SK-N-SH treated with all-trans-retinoic acid at 6 μM for 48 hours (cell line): ENCODE data around the gene UBE2G1.

Source experiments
- ARNTL ChIP-seq: fragments of 450-650 bp; formaldehyde crosslinking; IDR thresholded peaks from 2 replicates; pipeline ENCODE4 v1.5.0; 2020; ENCODE audit warnings: low read depth, mild to moderate bottlenecking, moderate library complexity, borderline replicate concordance
- GLIS3 ChIP-seq: fragments of 250-450 bp; sonication (Bioruptor Pico); IDR thresholded peaks from 2 replicates; pipeline ENCODE4 v1.5.0; 2020; ENCODE audit warnings: mild to moderate bottlenecking, moderate library complexity
- OSR1 ChIP-seq: fragments of 250-450 bp; sonication (Bioruptor Pico); IDR thresholded peaks from 2 replicates; pipeline ENCODE4 v1.8.0; 2022; ENCODE audit warnings: moderate library complexity, mild to moderate bottlenecking, inconsistent platforms
- PATZ1 ChIP-seq: fragments of 250-450 bp; sonication (Bioruptor Pico); IDR thresholded peaks from 2 replicates; pipeline ENCODE4 v1.8.0; 2020; ENCODE audit warnings: mild to moderate bottlenecking, moderate library complexity, borderline replicate concordance
- RARB ChIP-seq: fragments of 250-450 bp; sonication (Bioruptor Pico); IDR thresholded peaks from 2 replicates; pipeline ENCODE4 v1.8.0; 2021; ENCODE audit warnings: mild to moderate bottlenecking, moderate library complexity
- ZFP3 ChIP-seq: fragments of 250-450 bp; sonication (Bioruptor Pico); IDR thresholded peaks from 2 replicates; pipeline ENCODE4 v1.5.0; 2020; ENCODE audit warnings: mild to moderate bottlenecking, moderate library complexity
- ZFP30 ChIP-seq: fragments of 450-650 bp; formaldehyde crosslinking; IDR thresholded peaks from 2 replicates; pipeline ENCODE4 v1.5.0; 2022; ENCODE audit warnings: mild to moderate bottlenecking, moderate library complexity
- ZNF565 ChIP-seq: fragments of 450-650 bp; formaldehyde crosslinking; conservative IDR thresholded peaks from 2 replicates; pipeline ENCODE4 v1.5.0; 2020; ENCODE audit warnings: low read depth, mild to moderate bottlenecking, moderate library complexity
- ZNF70 ChIP-seq: fragments of 450-650 bp; formaldehyde crosslinking; IDR thresholded peaks from 2 replicates; pipeline ENCODE4 v1.5.0; 2020; ENCODE audit warnings: mild to moderate bottlenecking, moderate library complexity
- ZNF8 ChIP-seq: fragments of 450-650 bp; formaldehyde crosslinking; IDR thresholded peaks from 2 replicates; pipeline ENCODE4 v1.5.0; 2020; ENCODE audit warnings: mild to moderate bottlenecking, moderate library complexity
- TF ChIP-seq, protein P1 (sequence below): fragments of 250-450 bp; sonication (Bioruptor Pico); IDR thresholded peaks from 2 replicates; pipeline ENCODE4 v1.5.1; 2020; ENCODE audit warnings: low read depth, mild to moderate bottlenecking, moderate library complexity
- TF ChIP-seq, protein P2 (sequence below): fragments of 250-450 bp; sonication (Bioruptor Pico); IDR thresholded peaks from 2 replicates; pipeline ENCODE4 v1.5.0; 2020; ENCODE audit warnings: mild to moderate bottlenecking, moderate library complexity

GRCh38 chr17:4365628-4366326 lies 698 bp downstream of the UBE2G1 start:
- TF ChIP-seq PATZ1 (CRISPR knock-in tag) (no peak), ZNF70 (CRISPR knock-in tag) (no peak), RARB (CRISPR knock-in tag) (no peak), ZFP30 (no peak), GLIS3 (no peak), ZNF565 (CRISPR knock-in tag) (no peak), ZFP3 (no peak), ARNTL (CRISPR knock-in tag) (no peak), OSR1 (CRISPR knock-in tag) (no peak), ZNF8 (CRISPR knock-in tag) (no peak)
- TF ChIP-seq, protein P1, sequence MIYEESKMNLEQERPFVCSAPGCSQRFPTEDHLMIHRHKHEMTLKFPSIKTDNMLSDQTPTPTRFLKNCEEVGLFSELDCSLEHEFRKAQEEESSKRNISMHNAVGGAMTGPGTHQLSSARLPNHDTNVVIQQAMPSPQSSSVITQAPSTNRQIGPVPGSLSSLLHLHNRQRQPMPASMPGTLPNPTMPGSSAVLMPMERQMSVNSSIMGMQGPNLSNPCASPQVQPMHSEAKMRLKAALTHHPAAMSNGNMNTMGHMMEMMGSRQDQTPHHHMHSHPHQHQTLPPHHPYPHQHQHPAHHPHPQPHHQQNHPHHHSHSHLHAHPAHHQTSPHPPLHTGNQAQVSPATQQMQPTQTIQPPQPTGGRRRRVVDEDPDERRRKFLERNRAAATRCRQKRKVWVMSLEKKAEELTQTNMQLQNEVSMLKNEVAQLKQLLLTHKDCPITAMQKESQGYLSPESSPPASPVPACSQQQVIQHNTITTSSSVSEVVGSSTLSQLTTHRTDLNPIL (CRISPR knock-in tag): no peak
- TF ChIP-seq, protein P2, sequence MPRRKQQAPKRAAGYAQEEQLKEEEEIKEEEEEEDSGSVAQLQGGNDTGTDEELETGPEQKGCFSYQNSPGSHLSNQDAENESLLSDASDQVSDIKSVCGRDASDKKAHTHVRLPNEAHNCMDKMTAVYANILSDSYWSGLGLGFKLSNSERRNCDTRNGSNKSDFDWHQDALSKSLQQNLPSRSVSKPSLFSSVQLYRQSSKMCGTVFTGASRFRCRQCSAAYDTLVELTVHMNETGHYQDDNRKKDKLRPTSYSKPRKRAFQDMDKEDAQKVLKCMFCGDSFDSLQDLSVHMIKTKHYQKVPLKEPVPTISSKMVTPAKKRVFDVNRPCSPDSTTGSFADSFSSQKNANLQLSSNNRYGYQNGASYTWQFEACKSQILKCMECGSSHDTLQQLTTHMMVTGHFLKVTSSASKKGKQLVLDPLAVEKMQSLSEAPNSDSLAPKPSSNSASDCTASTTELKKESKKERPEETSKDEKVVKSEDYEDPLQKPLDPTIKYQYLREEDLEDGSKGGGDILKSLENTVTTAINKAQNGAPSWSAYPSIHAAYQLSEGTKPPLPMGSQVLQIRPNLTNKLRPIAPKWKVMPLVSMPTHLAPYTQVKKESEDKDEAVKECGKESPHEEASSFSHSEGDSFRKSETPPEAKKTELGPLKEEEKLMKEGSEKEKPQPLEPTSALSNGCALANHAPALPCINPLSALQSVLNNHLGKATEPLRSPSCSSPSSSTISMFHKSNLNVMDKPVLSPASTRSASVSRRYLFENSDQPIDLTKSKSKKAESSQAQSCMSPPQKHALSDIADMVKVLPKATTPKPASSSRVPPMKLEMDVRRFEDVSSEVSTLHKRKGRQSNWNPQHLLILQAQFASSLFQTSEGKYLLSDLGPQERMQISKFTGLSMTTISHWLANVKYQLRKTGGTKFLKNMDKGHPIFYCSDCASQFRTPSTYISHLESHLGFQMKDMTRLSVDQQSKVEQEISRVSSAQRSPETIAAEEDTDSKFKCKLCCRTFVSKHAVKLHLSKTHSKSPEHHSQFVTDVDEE (CRISPR knock-in tag): no peak
